GM21717 (cell line): ENCODE results near the gene CTNNBL1.

Experiments
- ATAC-seq: cut with Tn5 transposase; IDR thresholded peaks from one replicate; pipeline ENCODE4 v1.9.1; 2021; ENCODE audit warnings: mild to moderate bottlenecking, moderate library complexity; ENCODE audit not compliant: unreplicated experiment

Gene CTNNBL1

DNA sequence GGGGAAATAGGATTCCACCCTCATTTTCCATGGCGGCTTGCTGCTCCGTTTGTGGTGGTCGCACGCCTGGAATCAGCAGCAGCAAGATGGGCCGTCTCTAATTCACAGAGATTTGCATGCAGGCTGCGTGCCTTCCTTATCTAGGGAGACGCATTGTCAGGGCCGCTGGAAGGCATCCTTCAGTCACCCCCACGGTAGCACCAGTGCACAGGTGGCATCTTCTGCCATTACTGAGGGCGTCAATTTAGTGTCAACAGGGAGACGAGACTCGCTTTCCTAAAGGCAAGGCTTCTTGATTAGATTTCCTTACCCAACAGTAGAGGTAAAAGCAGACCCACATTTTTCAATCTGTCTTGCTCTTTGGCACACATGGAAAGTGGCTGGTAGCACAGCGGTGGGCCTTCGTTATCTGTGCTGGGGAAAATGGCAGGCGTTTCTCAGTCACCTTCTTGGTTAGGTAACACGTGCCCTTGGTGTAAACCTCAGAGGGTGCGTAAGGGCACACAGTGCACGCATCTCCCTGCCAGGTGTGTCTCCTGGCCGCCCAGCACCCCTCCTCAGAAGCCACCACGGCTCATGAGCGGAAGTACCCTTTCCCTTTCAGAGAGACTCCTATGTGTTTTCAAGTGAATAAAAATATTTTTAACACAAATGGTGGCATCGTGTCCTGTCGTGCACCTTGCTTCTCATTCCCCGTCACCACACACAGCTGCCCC is 181.8 kb downstream of the CTNNBL1 start:
- no peak for ATAC-seq

DNA sequence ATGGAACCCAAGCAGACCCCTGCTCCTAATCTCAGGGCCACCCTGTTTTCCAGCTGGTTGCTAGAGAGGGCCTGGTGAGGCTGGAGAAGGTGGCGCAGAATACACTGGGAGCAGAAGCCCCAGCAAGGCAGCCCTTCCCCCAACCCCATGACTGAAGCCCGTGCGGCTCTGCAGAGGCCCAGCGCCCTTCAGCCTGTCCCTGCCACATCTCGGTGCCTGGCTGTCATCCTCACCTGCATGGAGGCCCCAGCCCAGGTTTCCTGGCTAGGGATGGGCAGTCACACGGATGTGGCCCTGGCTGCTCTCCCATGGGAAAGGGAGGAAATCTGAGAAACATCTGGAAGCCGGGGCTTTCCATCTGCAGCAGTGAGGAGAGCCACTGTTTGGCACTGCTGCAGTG is 183.0 kb downstream of the CTNNBL1 start:
- ATAC-seq: no peak

DNA sequence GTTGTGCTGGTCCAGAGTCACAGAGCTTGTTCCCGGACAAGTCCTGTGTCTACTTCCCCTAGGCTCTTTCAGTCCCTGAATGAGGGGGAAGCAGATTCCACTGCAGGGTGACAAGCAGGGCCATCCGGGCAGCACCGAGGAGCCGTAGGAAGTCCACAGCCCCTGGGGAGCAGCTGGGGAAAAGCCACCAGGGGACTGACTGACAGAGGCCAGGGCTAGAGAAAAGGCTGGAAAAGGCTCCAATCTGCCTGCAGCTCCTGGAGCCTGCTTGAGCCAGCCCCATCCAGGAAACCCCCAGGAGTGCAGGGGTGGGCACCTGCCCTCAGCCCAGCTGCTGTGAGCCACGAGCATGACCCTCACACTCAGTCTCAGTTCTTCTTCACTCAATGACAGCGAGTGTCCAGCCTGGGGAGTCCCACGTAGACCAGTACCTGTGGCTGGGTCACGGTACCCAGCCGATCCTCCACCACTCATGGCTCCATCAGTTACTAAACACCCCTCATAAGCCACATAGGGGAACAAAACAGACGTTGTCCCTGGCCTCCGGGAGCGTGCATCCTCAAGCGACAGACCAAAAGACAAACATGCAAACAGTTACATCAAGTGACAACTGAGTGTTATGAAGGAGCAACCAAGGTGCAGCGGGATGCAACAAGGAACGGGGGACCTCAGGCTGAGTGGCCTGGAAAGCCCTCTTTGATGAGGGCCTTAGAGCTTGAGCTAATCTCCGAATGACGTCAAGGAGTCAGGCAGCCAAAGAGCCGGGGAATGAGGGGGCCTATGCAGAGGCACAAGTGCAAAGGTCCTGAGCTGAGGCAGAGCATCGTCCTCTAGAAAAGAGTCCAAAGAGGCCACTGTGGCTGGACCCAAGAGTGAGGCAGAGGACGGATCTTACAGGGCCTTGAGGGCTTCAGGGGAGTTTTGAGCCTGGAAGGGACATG is 184.3 kb downstream of the CTNNBL1 start:
- no peak for ATAC-seq

DNA sequence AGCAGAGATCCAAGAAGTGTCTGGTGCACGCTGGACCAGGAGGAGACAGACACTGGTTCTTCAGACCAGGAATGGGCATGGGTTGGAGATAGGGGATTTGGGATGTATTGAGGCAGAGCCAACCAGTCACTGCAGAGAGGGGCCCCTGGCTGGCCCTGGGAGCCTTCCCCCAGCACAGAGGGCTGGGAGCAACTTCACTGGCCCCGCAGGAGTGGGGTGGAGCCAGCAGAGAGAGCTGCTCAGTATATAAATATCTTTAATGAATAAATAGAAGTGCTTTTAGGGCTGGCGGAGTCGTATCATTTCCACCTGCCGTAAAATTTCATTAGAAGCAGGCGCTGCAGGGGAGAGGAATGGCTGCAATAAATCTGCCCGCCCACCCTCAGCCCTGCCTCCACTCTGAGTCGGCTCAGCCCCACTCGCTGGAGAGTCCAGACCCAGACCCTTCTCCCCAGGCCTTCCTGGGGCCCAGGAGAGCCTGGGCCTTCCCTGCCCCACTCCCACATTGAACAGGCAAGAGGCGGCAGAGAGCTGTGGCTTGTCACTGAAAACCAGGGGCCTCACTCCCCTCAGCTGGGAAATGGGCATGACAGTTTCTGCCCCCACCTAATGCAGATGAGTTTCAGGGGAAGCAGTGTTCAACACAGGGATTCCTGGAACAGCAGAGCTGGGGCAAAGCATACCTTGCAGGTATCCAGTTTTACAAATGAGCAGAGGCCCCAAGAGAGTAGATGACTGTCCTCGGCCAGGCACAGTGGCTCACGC is 185.2 kb downstream of the CTNNBL1 start:
- no peak for ATAC-seq

DNA sequence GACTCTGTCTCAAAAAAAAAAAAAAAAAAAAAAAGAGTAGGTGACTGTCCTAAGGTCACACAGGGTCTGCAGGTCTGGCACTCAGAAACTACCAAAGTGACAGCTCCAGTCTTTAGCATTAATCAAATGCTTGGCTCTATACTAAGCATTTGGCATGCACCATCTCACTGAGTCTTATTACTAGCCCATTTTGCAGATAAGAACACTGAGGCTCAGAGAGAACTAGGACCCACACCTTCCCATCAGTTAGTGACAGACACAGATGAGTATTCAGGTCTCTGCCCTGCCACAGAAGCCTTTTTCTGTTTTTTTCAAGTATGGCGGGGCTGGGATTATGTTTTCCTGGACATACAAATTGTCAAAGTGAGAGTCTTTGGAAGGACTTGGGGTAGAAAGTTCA is 186.0 kb downstream of the CTNNBL1 start:
- ATAC-seq: no peak

DNA sequence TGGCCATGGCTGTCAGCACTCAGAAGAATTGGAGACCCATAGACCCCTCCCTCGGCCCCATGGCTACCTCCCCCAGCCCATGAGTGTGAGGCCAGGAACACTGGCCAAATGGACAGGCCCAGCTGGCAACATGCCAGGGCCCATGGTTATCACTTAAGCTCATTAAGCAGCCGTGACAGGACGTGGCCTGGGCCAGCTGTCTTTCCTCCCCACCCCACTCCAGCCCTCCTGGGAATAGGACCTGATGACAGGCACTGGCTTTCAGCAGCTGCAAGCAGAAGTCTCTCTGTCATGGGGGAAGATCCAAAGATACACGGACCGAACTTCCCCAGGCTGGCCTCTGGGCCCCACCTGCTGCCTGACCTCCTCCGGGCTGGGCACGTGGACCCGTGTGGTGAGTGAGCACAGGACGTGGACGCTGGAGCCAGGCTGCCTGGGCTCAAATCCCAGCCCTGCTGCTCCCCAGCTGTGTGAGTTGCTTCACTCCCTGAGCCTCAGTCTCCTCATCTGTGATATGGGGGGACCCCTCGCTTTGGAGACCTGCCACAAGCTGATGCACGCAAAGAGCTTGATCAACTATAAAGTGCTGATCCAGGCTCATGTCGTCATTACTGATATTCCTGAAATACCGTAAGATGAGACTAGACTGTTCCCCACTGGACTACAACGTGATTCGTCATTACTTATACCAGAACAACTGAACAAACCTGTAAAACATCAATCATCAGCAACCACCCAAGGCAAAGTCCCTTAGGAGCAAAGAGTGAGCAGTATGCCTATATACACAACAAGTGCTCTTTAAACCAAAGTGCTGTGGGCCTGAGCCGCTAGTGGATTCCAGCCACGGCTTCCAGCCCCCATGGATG is 187.1 kb downstream of the CTNNBL1 start:
- ATAC-seq: no peak

DNA sequence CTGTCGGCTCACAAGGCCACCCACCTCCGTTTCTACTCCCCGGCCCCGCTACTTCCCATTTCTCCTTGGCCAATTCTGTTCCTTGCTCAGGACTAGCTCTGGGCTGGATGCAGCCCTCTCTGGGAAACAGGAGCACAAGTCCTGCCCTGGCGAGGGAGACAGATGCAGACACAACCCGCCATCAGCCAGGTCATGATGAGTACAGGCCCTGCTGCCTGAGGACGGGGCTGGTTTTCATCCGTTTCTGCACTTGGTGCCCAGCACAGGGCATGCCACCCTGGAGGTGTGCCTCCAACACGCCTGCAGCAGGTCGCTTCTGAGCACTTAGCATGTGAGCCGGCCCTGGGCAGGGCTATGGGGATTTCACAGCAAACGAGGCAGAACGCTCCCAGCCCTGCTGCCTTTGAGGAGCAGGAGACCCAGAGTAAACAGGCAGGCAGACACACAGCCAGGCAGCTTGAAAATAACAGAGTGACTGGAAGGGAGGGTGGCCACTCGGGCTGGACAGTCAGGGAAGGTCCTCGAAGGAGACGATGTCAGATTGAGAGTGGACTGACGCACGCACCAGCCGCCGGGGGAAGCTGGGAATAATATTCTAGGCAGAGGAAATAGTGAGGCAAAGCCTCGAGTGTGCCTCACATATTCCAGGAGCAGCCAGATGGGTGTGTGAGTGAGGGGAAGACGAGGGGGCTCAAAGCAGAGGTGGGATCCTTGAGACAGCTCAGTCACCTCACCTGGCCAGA is 187.9 kb downstream of the CTNNBL1 start:
- ATAC-seq: no peak

DNA sequence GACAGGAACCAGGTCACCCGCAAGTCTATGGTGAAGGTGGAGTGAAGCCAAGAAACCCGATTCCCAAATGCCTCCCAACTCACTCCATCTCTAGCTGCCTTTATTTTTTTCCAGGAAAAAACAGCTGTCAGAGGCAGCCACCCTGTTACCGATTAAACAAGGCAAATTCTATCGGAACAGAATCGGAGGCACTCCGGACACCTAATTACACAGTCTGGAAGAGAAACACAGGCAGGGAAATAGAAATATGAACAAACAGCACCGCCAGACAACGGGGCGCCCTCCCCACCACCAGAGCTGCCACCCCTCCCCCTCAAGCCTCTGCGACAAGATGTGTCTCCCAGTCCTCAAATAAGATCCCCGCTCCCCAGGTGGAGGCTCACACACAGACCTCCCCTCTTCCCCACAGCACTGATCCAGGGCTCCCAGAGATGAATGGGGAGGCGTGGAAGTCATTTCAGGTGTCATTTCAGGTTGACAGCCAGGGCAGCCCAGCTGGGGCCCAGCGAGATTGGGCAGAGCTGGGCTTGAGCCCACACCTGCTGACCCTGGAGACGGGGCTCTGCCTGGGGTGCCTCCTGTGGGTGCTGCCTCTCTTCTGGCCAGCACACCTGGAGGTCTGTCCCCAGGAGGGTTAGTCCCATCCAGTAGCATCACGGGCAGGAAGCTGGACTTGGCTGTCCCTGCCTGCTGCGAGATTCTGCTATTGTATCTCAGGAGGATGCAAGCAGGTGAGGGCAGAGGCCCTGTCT is 189.3 kb downstream of the CTNNBL1 start:
- ATAC-seq: no peak

DNA sequence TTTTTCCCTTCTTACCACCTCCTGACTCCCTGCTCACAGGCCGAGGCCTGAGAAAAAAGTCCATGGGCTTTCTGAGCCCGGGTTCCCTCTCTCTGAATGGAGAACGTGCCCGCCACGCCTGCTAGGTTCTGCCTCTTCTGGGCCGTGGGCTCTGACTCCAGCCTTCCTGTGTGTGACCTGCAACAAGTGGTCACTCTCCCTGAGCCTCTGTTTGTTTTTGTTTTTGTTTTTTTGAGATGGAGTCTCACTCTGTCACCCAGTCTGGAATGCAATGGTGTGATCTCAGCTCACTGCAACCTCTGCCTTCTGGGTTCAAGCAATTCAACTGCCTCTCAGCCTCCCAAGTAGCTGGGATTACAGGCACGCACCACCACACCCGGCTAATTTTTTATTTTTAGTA is 191.2 kb downstream of the CTNNBL1 start:
- no peak for ATAC-seq

DNA sequence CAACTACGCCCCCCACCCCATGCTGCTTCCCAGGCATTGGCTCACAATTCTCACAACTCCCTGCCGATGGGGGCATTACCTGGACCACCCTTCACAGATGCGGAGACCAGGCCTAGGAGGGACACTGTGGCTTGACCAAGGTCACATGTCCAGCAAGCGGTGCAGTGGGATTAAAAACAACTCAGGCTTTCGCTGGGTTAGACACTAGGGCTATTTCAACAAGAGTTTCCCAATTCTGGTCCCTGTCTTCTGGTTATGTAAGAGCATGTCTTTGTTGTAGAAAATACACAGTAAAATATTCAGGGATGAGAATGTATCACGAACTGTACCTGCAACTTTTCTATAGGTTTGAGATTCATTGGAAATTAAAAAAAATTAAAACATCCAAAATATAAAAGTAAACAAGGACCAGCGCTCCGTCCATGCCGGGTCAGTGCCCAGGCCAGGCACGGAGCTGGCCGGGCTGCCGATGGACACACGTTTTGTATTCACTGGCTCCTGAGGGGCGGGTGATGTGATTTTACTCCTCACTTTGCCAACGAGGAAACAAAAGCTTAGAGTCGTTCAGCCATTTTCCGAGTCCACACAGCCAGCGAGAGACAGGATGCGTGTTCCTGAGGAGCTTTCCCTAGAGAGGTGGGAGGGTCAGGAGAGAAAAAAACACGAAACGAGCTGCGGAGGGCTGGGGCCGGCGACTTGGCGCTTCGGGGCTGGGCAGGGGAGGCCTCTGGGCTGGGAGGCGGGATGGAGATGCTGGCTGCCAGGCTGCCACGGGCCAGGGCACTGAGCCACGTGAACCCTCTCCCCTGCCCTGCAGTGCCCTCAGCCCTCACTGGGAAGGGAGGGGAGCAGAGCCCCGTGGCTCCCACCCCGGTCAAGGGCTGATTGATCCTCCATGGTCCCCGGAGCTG is 192.0 kb downstream of the CTNNBL1 start:
- no peak for ATAC-seq

DNA sequence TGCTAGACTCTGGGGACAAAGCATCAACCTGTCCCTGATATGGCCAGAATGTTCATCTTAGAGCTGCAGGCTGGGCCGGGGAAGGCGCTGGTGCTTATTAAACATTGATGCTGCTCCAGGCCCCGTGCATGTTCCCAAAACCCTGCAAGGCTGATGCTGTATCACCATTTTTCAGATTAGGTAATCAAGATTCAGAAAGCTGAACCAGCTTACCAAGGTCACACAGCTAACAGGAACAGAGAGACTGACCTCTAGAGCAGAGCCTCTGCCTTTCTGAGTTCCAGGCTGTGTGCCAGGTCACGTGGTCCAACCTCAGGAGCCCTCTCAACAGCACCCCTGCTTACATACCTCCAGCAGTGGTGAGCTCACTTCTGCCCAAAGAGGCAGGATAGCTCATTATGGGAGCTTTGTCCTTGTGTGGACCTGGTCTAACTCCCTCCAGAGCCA is 193.0 kb downstream of the CTNNBL1 start:
- ATAC-seq: no peak

DNA sequence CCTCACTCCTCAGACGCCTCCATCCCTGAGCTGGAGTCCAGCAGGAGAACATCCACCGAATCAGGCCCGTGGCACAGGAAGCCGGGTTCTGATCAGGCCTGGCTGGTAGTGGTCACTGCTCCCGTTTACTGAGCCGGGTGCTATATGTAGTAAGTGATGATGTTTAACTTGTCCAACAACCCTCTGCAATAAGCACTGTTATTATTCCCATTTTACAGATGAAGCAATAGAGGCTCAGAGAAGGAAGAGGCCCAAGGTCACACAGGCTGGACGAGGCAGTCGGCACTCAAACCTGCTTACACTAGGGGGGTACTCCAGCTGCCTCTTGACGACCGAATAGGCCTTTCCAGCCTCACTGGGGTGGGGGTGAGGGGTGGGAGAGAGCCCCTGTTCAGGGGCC is 194.8 kb downstream of the CTNNBL1 start:
- no peak for ATAC-seq

DNA sequence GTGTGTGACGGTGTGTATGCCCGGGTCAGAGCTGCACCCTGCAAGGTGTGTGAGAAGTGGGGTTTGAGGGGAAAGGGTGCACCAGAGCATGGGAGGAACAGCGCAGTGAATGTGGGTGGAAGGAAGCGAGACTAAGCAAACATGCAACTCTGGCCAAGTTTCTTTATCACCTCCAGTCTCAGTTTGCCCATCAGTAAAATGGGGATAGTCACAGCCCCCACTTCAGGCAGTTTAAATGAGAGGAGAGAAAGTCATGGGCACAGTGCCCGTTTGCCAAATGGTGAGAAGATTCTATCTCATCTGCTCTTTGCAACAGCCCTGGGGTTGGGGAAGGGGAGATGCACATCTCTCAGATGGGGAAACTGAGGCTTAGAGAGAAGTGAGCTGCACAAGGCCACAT is 196.3 kb downstream of the CTNNBL1 start:
- ATAC-seq: no peak

DNA sequence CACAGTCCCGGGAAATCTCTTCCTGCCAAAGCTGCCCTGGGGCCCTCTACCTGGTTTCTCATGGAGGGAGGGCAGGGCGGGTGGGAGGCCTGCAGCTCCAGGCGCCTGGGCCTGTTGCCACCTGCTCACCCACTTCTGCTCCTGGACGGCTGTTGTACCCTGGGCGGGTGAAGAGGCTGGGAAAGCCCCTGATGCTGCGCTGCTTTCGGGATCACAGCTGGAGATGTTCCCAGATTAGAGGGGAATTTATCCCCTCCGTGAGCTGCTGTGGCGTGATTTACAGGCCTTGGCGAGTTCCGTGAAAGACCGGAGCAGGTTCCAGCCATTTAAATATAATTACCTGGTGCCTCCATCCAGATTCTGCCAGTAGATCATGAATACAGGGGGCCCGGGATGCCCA is 196.8 kb downstream of the CTNNBL1 start:
- ATAC-seq: no peak

DNA sequence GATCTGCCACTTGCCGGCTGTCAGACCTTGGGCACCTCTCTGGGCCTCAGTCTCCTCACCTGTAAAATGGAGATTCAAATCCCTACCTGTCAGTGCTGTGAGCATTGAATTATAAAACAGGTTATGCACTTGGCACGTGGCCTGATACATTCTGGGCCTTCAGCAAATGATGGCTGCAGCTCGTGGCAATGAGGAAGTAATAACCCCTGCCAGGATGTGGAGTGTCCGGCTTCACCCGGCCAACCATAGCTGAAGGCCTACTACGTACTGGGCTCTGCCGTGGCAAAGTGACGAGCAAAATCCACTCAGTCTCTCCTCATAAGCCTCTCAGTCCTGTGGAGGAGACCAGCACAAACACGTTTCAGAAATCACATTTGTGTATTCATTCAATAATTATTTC is 198.2 kb downstream of the CTNNBL1 start:
- no peak for ATAC-seq

DNA sequence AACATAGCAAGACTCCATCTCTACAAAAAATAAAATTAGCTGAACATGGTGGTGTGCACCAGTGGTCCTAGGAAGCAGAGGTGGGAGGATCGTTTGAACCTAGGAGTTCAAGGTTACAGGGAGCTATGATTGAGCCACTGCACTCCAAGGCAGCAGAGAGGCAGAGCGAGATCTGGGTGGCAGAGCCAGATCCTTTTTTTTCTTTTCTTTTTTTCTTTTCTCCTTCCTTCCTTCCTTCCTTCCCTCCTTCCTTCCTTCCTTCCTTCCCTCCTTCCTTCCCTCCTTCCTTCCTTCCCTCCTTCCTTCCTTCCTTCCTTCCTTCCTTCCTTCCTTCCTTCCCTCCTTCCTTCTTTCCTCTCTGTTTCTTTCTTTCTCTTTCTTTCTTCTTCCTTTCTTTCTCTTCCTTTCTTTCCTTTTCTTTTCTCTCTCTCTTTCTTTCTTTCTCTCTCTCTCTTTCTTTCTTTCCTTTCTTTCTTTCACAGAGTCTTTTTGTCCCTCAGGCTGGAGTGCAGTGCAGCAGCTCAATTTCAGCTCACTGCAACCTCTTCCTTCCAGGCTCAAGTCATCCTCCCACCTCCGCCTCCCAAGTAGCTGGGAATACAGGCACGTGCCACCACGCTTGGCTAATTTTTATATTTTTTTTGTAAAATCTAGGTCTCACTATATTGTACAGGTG is 199.9 kb downstream of the CTNNBL1 start:
- ATAC-seq: no peak

DNA sequence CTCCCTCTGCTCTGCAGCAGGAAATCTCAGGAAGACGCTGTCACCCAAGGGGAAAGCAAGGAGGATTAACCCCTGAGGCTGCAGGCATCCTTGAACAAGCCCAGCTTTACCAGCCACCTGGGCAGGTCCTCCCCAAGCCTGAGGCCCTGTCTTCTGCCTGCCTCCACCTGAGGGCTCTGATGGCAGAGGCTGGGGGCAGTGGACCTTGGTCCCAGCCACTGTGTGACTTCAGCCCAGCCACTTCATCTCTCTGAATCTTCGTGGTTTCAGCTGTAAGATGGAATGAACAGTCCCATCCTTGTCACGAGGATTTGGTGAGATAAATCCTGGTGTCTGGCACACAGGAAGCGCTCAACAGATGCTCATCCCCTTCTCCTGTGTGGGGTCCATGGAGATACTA is 200.6 kb downstream of the CTNNBL1 start:
- no peak for ATAC-seq
